GM23338 (cell line): ENCODE results near the gene SLC5A11. TPM values are rescaled to one million over a fixed set of nuclear protein-coding genes. Genes with fewer than 3 reads are reported as not detected.

ENCODE experiments used
- ATAC-seq: fragments of 200-7000 bp; cut with Tn5 transposase; 3 replicates; pipeline ENCODE4 v1.9.1; 2020
- DNase-seq: peaks from one replicate; pipeline ENCODE4 v3.0.0-alpha.2; 2015; ENCODE audit warnings: low spot score
- H2AFZ ChIP-seq: fragments of 200-600 bp; sonication (generic); 2 replicates; pipeline ENCODE4 v1.8.0; 2016; ENCODE audit warnings: antibody characterized with exemption, mild to moderate bottlenecking, moderate library complexity
- H3F3A ChIP-seq: fragments of 200-600 bp; sonication (generic); replicated peaks from 2 replicates; pipeline ENCODE4 v1.8.0; 2017; ENCODE audit warnings: antibody characterized with exemption, mixed run types, low read depth
- H3K27ac ChIP-seq: fragments of 200-600 bp; sonication (generic); 2 replicates; pipeline ENCODE4 v1.6.1; 2016; ENCODE audit warnings: low read depth
- H3K27me3 ChIP-seq: fragments of 200-600 bp; sonication (generic); 2 replicates; pipeline ENCODE4 v1.8.0; 2016; ENCODE audit warnings: mild to moderate bottlenecking, mixed run types, moderate library complexity; ENCODE audit not compliant: insufficient read depth
- H3K36me3 ChIP-seq: fragments of 200-600 bp; sonication (generic); 2 replicates; pipeline ENCODE4 v1.8.0; 2016; ENCODE audit warnings: mild to moderate bottlenecking; ENCODE audit not compliant: insufficient read depth
- H3K4me1 ChIP-seq: fragments of 200-600 bp; sonication (generic); 2 replicates; pipeline ENCODE4 v1.8.0; 2016; ENCODE audit warnings: mild to moderate bottlenecking, moderate library complexity; ENCODE audit not compliant: insufficient read depth
- H3K4me2 ChIP-seq: fragments of 200-600 bp; sonication (generic); 2 replicates; pipeline ENCODE4 v1.7.1; 2017; ENCODE audit warnings: mixed run types
- H3K4me3 ChIP-seq: fragments of 200-600 bp; sonication (generic); 2 replicates; pipeline ENCODE4 v1.6.1; 2016; ENCODE audit warnings: mixed run types
- H3K79me2 ChIP-seq: fragments of 200-600 bp; sonication (generic); replicated peaks from 2 replicates; pipeline ENCODE4 v1.8.0; 2017; ENCODE audit warnings: mild to moderate bottlenecking; ENCODE audit not compliant: insufficient read depth
- H3K9me2 ChIP-seq: fragments of 200-600 bp; sonication (generic); 2 replicates; pipeline ENCODE4 v1.8.0; 2017; ENCODE audit not compliant: insufficient read depth
- H4K20me1 ChIP-seq: fragments of 200-600 bp; sonication (generic); replicated peaks from 2 replicates; pipeline ENCODE4 v1.8.0; 2017; ENCODE audit warnings: mild to moderate bottlenecking; ENCODE audit not compliant: insufficient read depth
- H3K27ac Mint-ChIP-seq: 2 replicates; pipeline ENCODE4 v1.8.0; 2020; ENCODE audit warnings: inconsistent platforms, mild to moderate bottlenecking, moderate library complexity, mixed read lengths
- H3K27me3 Mint-ChIP-seq: 3 replicates; pipeline ENCODE4 v1.8.0; 2022; ENCODE audit warnings: low read depth, mild to moderate bottlenecking, moderate library complexity, mixed read lengths, inconsistent platforms; ENCODE audit not compliant: insufficient read depth, poor library complexity
- H3K36me3 Mint-ChIP-seq: 3 replicates; pipeline ENCODE4 v1.8.0; 2021; ENCODE audit warnings: low read depth, mild to moderate bottlenecking, inconsistent platforms, moderate library complexity, mixed read lengths
- H3K4me1 Mint-ChIP-seq: 3 replicates; pipeline ENCODE4 v1.8.0; 2020; ENCODE audit warnings: mild to moderate bottlenecking, inconsistent platforms, mixed read lengths
- H3K4me3 Mint-ChIP-seq: 3 replicates; pipeline ENCODE4 v1.8.0; 2021; ENCODE audit warnings: moderate library complexity, mild to moderate bottlenecking, inconsistent platforms, mixed read lengths
- H3K9me3 Mint-ChIP-seq: 3 replicates; pipeline ENCODE4 v1.8.0; 2020; ENCODE audit warnings: moderate library complexity, mild to moderate bottlenecking, inconsistent platforms, mixed read lengths
- CREB1 ChIP-seq: fragments of 250-450 bp; sonication (Bioruptor Pico); IDR thresholded peaks from 2 replicates; pipeline ENCODE4 v1.5.0; 2020; ENCODE audit warnings: low read depth, mild to moderate bottlenecking, moderate library complexity
- CTCF ChIP-seq, 2 experiments: fragments of 200-600 bp in 1 of 2; sonication (generic) in 1 of 2; conservative IDR thresholded peaks; 2 replicates each; pipeline versions ENCODE4 v1.5.1 to v1.6.1; 2016 to 2017; ENCODE audit warnings: antibody characterized with exemption in 2 of 2, low read depth in 2 of 2, mild to moderate bottlenecking in 2 of 2, moderate library complexity in 1 of 2
- ETS1 ChIP-seq: IDR thresholded peaks from 2 replicates; pipeline ENCODE4 v1.6.1; 2016; ENCODE audit warnings: antibody characterized with exemption
- EZH2 ChIP-seq: fragments of 200-600 bp; sonication (generic); IDR thresholded peaks from one replicate; pipeline ENCODE4 v1.8.0; 2017; ENCODE audit warnings: antibody characterized with exemption, mild to moderate bottlenecking, low read depth; ENCODE audit not compliant: unreplicated experiment
- EZH2phosphoT487 ChIP-seq: fragments of 200-600 bp; sonication (generic); IDR thresholded peaks from one replicate; pipeline ENCODE4 v1.8.1; 2018; ENCODE audit warnings: antibody characterized with exemption; ENCODE audit not compliant: unreplicated experiment
- JUNB ChIP-seq: IDR thresholded peaks from one replicate; pipeline ENCODE4 v1.6.1; 2016; ENCODE audit warnings: antibody characterized with exemption; ENCODE audit not compliant: unreplicated experiment
- POLR2AphosphoS5 ChIP-seq: IDR thresholded peaks from 2 replicates; pipeline ENCODE4 v1.6.1; 2016; ENCODE audit warnings: antibody characterized with exemption, low read depth
- REST ChIP-seq: IDR thresholded peaks from one replicate; pipeline ENCODE4 v1.6.1; 2018; ENCODE audit warnings: antibody characterized with exemption; ENCODE audit not compliant: unreplicated experiment
- STAT1 ChIP-seq: IDR thresholded peaks from one replicate; pipeline ENCODE4 v1.6.1; 2016; ENCODE audit warnings: antibody characterized with exemption; ENCODE audit not compliant: unreplicated experiment
- ZNF114 ChIP-seq: fragments of 250-450 bp; sonication (Bioruptor Pico); IDR thresholded peaks from 2 replicates; pipeline ENCODE4 v1.5.0; 2020; ENCODE audit warnings: mild to moderate bottlenecking, moderate library complexity
- ZNF331 ChIP-seq: fragments of 250-450 bp; sonication (Bioruptor Pico); IDR thresholded peaks from 2 replicates; pipeline ENCODE4 v1.5.0; 2020; ENCODE audit warnings: low read depth, mild to moderate bottlenecking, moderate library complexity
- ZNF462 ChIP-seq: fragments of 250-450 bp; sonication (Bioruptor Pico); IDR thresholded peaks from 2 replicates; pipeline ENCODE4 v1.5.0; 2020; ENCODE audit warnings: mild to moderate bottlenecking, moderate library complexity
- polyA plus RNA-seq: library from polyadenylated mRNA; unstranded; fragments of >200 nt; fragmentation: Nextera tagmentation; extraction: Ambion mirVana; gene quantifications from 2 replicates; pipeline ENCODE4 v1.2.1, GENCODE V29; 2016
- total RNA-seq: library from RNA; depleted of rRNA; stranded (reverse); fragments of >200 nt; shearing (Covaris generic); gene quantifications from 2 replicates; pipeline ENCODE4 v1.2.3, GENCODE V29; 2014

Gene SLC5A11
- total and polyA plus RNA-seq, 2 experiments from 2014 or later = 0.07 TPM; not detected in 1

- Mint-ChIP-seq H3K4me1 (no peaks in the 10 kb centered on the region), H3K36me3 (no peaks in the 10 kb centered on the region), H3K9me3 (no peaks in the 10 kb centered on the region; the same call in 2 of the 3 replicates), H3K4me3 (no peak overlapping the region), H3K27me3 (peaks cover 5% of the 10 kb centered on the region), H3K27ac (no peak overlapping the region)
- DNase-seq = no peak
- no peaks in the 10 kb centered on the region for H3K4me1 ChIP-seq
- no peak for ATAC-seq
- H3F3A ChIP-seq = no peaks in the 10 kb centered on the region
- TF ChIP-seq CTCF (conservative IDR thresholded peaks at IDR 0.05; ENCODE audit: low read depth in 2 of 2) (no peak), CREB1 (no peak), EZH2 (no peak), REST (no peak), ZNF114 (CRISPR knock-in tag) (no peak), ZNF331 (CRISPR knock-in tag) (no peak), ZNF462 (CRISPR knock-in tag) (no peak), EZH2phosphoT487 (no peak), ETS1 (no peak), POLR2AphosphoS5 (no peak), JUNB (no peak), STAT1 (no peak)
- no peak overlapping the region for H3K27ac ChIP-seq
- no peaks in the 10 kb centered on the region for H3K36me3 ChIP-seq
- H3K4me2 ChIP-seq = no peak overlapping the region
- H2AFZ ChIP-seq = no peak overlapping the region
- no peak overlapping the region for H3K4me3 ChIP-seq
- no peaks in the 10 kb centered on the region for H3K9me2 ChIP-seq
- no peaks in the 10 kb centered on the region; the same call in 1 of the 2 replicates for H4K20me1 ChIP-seq
- no peaks in the 10 kb centered on the region for H3K27me3 ChIP-seq
- H3K79me2 ChIP-seq = no peaks in the 10 kb centered on the region
These were observed 6.3 kb upstream of the SLC5A11 start for GRCh38 chr16:24839347-24839972.
